Measurements from ENCODE around the gene TCF4.

DNA sequence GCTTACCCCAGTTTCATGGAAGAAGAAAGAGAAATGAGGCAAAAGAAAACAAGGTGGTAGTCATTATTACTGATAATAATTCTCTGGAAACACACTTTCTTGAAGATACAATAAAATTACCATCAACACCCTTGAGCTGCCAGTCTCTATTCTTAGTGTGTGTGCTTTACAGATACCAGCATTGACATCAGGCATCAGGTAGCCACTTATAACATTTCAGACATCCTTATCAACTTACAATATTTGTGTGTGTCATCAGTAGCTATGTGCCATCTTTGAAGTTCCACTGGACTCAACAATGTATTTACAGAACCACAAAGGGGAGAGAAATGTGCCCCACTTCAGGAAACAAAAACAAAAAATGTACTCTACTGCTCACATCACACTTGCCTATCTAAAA is 62.1 kb downstream of the TCF4 start:
- TF ChIP-seq POLR2A (IDR thresholded peaks at IDR 0.05) (no peak), EP300 (IDR thresholded peaks at IDR 0.05) (no peak)
- TF ChIP-seq, protein P1, sequence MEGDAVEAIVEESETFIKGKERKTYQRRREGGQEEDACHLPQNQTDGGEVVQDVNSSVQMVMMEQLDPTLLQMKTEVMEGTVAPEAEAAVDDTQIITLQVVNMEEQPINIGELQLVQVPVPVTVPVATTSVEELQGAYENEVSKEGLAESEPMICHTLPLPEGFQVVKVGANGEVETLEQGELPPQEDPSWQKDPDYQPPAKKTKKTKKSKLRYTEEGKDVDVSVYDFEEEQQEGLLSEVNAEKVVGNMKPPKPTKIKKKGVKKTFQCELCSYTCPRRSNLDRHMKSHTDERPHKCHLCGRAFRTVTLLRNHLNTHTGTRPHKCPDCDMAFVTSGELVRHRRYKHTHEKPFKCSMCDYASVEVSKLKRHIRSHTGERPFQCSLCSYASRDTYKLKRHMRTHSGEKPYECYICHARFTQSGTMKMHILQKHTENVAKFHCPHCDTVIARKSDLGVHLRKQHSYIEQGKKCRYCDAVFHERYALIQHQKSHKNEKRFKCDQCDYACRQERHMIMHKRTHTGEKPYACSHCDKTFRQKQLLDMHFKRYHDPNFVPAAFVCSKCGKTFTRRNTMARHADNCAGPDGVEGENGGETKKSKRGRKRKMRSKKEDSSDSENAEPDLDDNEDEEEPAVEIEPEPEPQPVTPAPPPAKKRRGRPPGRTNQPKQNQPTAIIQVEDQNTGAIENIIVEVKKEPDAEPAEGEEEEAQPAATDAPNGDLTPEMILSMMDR (IDR thresholded peaks at IDR 0.05), result no peak

Data from suprapubic skin (tissue), 3 donors.